GM19099 (cell line): Measurements from ENCODE around the gene MORC1.

Experiments used
- POLR2A ChIP-seq: IDR thresholded peaks from 3 replicates; pipeline ENCODE4 v1.6.1; 2011; ENCODE audit warnings: low read depth; ENCODE audit not compliant: insufficient read length; ENCODE audit errors: extremely low read depth

The MORC1 gene

DNA sequence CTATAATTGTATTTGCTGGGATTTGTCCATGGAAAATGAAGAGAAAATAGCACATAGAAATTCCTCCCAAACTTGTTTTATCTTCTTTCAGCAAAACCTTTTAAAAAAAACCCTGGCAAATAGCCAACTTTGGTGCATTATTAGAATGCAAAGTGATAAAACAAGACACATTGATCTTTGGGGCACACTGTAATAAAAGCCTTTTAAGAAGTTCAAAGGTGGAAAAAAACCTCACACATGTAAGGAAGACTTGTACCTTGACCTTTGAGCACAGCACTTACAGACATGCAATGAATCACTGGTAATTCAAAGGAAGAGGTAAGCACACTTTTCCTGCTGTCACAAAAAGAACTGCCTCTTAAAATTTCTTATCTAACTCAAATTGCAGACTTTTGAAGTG lies 8.0 kb upstream of the MORC1 start:
- TF ChIP-seq POLR2A, result no peak

DNA sequence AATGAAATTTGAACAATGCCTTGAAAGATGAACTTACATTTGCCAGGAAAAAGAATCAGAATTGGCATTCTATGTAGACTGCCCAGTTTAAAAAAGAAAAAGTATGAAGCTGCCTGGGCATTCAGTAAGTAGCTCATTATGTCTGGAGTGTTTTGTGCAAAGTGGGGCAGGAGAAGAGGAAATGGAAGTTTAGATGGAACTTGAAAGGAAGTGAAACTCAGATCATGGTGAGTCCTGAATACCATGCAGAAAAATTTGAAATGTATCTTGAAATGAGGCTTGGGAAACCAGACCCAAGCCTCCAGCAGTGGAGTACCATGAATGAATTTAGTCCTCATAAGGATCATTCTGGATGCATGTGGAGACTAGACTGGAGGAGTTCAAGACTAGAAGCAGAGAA lies 4.8 kb upstream of the MORC1 start:
- no peak for TF ChIP-seq POLR2A

DNA sequence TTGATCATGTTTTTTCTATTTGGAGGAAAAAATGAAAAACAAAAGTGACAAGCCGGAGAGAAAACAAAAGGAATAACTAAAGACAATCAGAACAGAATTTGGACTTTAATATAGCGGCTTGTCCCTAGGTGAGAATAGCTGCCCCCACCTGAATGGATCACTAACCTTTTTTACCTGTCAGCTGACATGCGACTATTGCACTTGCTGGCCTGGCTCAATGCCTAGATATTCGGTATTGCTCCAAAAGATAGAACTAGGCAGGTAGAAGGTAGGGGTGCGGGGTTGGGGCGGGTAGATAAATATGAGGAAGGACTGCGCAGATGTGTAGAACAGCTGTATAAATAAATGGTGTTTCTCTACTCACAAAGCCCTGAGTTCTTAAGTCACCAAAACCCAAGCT lies 650 bp upstream of the MORC1 start:
- no peak for TF ChIP-seq POLR2A

DNA sequence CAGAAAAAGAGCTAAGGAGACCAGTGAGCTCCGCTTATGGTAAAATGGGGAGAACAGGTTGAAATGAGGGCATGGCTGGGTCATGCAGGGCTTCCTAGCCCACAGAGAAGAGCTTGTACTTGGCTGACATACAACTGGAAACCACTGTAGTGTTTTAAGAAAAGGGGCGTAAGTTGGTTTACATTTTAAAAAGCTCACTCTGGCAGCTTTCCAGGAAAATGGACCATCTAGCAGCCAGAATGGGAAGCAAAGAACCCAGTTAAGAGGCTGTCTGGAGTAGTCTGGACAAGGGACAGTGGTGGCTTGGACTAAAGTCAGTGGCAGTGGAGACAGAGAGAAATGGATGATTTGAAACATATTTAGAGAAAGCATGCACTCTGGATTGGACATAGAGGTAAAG lies 1.9 kb downstream of the MORC1 start:
- no peak for TF ChIP-seq POLR2A

DNA sequence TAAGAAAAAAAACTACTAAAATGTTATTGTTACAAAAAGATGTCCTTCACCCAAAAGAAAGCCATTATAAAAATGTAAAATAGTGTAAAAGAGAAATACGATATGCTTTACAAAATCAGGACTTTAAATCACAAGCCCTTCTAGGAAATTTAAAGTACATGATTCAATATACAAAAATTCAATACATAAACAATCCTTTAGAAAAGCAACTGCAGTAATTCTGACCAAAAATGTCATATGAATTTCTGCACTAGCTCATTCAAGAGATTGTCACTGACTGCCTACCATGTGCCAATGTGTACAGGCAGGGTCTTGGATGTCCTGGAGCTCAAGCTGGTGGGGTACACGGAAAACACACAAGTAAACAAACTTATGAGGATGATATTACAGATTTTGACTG lies 2.5 kb downstream of the MORC1 start:
- TF ChIP-seq POLR2A, result no peak

DNA sequence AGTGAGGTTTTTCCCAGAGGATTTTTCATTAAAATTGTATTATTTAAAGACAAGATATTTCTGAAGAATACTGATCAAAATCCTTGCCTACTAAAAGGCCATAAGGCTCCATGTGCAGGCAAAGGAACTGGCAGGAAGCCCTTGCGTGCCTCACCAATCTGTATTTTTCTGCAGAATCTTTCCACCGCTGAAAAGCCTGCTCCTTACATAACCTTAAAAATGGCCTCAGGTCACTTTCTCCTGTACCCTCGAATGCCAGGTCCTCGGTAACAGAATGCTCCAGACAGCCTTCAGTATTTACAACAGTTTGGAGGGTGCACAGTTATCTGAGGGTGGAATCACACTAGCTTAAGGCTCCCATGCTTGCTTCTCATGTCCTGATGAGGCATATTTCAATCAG lies 3.2 kb downstream of the MORC1 start:
- no peak for TF ChIP-seq POLR2A

DNA sequence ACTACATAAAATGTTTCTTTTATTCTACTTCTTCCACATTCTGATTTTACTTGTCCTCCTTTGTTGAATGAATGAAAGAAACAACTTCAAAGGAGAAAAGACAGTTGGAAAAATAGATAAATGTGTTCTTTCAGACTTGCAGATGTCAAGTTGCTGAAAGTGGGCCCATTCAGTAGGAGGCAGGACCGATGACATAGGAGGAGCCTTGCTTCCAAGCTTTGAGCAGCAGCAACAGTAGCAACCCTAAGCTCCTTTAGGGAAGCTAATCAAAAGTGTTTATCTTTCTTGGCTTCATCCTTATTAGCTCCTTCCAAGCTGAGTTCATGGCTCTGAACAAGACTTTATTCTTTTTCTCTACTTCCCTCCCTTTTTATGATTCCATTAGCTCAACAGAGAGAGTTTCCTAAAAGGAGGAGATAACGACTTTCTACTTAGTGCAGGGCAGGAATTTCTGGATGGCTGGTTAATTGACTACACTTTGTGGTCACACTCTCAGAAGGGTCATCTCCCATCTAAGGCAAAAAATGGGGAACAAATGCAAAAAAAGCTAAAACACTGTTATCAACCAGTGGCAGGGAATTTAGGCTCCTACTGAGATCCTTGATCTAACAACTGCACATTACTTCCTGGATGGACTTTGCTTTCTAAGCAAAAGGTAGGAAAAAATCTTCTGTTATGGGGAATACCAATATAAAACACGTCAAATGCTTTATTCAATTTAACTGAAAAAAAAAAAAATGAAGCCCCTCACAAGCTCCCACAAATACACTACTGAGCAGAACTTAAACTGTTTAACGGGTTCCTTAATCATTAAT lies 4.8 kb downstream of the MORC1 start:
- no peak for TF ChIP-seq POLR2A

DNA sequence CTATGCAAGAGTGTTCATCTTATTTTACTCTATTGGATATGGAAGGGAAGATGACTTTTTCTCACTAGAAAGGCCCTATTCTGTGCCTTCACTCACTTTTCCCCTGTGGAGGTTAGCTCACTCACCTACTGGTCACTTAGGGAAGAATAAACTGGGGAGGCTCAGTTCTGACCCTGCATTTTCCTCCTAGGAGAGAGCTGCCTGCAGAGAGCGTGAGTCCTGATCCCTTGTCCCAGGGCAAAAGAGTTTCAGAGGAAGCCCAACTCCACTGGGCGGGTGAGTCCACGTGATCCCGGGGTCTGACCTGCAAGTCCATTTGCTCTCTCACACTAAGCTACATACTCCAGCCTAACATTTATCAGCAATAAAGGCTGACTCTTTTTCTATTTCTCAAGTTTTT lies 8.4 kb downstream of the MORC1 start:
- no peak for TF ChIP-seq POLR2A

DNA sequence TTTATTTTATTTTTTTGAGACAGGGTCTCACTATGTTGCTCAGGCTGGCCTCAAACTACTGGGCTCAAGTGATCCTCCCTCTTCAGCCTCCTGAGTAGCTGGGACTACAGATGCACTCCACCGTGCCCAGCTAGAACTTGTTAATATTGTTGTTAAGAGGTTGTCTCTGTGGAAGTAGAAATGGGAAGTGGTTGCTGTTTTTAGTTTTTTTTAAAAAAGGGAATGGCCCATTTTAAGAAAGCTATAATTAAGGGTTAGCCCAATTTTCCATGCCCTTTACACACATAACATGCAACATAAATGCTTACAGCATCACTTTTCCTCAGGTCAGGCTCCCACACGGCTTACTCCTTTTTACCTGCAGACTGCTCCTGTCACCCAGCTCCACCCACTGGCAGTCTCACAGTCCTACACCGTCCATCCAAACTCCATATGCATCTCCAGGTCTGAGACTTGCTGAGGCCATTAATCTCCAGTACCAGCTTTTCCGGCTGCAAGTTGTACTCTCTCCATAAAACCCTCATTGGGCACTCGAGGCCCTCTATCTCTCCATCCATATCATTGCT lies 19.8 kb downstream of the MORC1 start:
- no peak for TF ChIP-seq POLR2A

DNA sequence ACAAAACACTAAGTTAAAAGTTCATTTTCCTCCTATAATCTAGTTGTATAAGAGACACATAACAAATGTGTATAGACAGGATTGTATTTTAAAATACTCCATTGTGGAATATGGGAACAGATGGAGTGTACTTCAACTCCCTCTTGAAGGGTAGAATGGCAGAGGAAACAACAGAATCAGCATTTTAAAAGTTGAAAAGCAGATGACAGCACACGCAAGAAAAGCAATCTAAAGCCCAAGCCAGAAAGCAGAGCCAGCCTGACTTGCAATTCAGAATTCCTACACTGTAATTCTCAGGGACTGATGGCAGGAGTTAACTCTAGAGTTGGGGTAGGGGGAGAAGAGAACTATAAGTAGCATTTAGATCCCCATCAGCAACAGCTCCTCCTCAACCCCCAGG lies 22.8 kb downstream of the MORC1 start:
- TF ChIP-seq POLR2A, result no peak

DNA sequence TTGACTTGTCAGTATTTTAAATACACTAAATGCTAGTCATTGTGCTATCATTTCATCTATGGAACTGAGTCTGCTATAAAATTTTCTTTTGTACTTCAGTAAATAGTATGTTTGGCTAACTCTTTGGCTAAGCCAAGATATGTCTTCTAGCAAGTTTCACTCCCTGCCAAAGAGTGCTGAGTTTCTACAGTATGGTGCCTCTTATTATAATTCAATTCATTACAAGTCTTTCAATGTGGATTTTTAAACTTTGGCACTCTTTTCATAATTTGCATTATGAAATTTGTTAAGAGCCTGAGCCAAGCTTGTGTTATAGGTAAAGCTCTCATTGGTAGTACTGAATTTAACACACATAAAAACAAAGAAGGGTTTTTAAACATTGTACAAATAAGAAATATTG lies 24.4 kb downstream of the MORC1 start:
- no peak for TF ChIP-seq POLR2A

DNA sequence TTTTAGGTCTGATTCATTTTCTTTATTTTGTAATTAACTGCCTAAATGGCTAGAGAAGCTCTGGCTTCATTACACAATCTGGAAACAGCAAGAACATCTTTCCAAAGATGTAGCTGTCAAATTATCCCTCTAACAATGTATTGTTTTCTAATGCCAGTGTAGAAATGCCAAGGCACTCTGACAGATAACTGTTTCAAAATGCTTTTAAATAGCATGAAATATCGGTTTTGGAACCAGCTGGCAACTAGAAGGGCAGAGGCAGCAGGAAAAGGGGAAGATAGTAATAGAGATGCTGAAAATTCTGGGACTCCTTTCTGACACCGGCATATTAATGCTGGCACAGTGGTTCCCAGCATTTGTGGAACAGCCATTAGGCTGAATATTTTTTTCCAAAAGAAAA lies 26.1 kb downstream of the MORC1 start:
- no peak for TF ChIP-seq POLR2A

DNA sequence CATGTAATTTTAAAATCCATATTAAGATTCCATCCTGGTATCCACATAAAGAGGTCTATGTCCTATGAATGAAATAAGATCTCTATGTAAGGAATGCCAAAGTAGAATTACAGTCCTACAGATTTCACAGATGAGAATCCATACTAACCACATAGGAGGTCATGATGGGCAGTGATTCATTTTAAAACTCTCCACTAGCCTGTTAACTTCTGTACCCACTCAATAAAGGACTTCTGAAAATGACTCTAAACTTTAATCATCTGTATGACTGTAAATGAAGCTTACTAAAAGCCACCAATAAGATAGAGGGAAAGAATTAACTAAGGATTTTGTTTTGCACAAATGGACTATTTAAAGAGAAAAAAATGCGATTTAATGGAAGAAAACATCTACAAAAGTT lies 28.7 kb downstream of the MORC1 start:
- TF ChIP-seq POLR2A, result no peak

DNA sequence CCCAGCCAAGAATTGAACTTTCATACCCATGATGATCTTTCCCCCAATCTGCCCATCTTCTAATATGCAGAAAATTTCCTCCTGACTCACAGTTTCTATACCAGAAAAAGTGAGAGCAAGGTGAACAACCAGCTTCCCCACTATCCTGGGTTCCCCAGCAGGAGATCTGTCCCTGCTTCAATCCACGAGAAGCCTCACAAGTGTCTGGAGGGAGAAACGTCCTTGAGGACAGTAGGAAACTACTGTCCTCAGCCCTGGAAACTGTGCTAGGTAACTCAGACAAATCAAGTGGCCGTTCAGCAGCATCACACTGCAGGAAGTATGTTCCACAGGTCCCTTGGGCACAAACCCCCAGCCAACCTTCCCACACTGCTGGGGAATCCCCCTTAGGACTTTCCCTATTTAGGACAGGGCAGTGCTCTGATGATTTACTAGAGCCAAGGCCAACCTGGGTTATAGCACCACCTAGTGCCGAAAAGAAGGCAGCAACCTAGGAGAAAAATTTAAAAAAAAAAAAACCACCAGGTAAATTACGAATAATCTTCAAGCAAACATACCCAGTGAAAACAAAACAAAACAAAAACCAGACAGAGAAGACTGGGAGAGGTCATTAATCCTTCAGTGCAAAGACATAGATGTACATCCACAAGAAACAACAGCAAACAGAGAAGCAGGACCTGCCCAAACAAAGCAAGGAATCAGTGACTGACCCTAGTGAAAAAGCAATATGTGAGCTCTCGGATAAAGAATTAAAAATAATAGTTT lies 36.0 kb downstream of the MORC1 start:
- TF ChIP-seq POLR2A, result no peak

DNA sequence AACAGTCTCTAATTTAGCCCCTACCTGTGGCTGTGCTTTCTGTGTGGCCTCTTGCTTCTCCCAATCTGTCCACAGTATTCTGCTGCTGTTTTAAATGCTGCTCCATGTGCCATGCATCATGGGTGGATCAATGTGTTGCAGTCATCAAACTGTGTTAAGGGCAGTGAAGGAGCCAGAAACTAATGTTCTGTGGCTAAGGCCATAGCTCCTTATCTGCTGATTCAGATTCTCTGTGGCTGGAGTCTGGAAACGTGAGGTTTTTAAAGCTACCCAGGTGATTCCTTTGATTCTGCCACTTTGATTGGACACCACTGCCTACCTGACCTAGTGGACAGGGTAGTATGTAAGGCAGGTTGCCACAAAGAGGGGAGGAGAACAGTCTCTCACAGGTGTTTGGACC lies 44.8 kb downstream of the MORC1 start:
- TF ChIP-seq POLR2A, result no peak

DNA sequence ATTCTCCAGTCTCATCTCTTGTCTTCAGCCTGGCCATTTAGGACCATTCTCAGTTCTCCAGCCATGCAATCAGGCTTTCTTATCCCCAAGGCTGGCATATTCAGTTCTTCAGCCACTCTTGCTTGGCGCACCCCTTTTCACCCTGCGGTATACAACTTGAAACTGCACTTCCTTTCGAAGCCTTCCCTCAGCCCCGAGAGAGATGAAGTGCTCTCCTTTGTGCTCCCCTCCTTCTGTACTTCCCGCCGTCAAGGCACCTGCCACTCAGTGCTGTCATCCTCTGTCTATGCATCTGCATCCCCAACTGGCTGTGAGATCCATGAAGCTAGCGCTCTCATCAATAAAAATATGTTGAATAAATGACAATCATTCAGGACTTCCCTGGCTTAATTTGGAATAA lies 45.7 kb downstream of the MORC1 start:
- TF ChIP-seq POLR2A, result no peak
